Measurements from ENCODE around the gene SDCBP2.

The SDCBP2 gene

DNA sequence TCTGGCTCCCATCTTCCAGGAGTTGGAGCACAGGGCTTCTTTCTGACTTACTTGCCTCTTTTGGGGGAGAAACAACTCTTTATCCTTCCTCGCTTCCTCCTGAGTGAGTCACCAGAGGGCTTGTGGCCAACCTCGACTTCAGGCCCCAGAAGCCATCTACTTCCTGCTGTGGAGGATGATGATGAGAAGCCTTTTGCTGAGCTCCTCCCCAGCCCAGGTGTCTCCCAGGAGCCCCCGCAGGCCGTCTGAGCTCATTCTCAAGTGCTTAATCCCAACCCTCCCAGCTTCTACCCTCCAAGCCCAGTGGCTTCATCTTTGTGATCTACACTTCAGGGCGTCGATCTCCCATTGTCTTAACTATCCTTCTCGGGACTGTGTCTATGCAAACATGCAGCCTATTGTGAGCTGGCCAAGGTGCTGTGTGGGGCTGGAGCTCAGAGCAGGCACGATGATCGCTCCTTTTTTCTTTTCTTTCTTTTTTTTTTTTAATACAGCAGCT lies 27.9 kb downstream of the SDCBP2 start:
- peak overlapping the region; percentile 36 for H3K4me3 Mint-ChIP-seq
- peaks cover 12% of the 10 kb centered on the region for H3K36me3 Mint-ChIP-seq (ENCODE audit: insufficient read depth)
- H3K27ac Mint-ChIP-seq (ENCODE audit: low read depth) = peak overlapping the region; percentile 79
- DNase-seq (ENCODE audit: low spot score in 2 of 2) = no peak
- no peaks in the 10 kb centered on the region for H3K9me3 Mint-ChIP-seq
- peaks cover 23% of the 10 kb centered on the region for H3K4me1 Mint-ChIP-seq
- no peak for ATAC-seq (replicated peaks; ENCODE audit: extremely low read depth, poor library complexity, severe bottlenecking)
- no peaks in the 10 kb centered on the region for H3K27me3 Mint-ChIP-seq

DNA sequence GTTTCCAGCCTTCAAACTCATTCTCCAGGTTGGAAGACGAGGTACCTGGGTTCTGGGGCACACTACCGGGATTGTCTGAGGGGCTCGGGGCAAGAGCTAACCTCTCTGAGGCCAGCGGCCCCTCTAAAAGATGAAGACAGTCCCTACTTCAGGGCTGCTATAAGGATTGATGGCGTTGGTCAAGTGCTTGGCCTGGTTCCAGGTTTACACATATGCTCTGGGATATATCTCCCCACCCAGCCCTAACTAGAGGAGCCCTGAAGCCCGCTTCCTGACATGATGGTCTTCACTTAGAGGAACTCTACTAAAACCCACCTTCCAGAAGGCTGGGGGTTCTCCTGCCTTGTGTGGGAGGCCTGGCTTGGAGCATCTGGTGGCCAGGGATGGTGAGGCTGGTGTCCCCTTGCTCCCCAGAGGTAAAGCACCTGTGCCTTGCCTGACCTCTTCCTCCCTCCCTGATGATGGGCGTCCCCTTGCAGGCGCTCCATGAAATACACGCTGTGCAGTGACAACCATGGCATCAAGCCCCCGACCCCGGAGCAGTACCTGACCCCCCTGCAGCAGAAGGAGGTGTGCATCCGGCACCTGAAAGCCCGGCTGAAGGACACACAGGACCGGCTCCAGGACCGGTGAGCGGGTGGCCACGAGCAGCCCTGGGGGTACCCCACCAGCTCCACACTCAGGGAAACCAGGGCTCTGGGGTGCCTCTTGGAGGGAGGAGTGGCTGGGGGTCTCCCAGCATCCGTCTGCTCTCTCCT lies 28.7 kb downstream of the SDCBP2 start:
- DNase-seq (ENCODE audit: low spot score in 2 of 2) (no peak), ATAC-seq (replicated peaks; ENCODE audit: extremely low read depth, poor library complexity, severe bottlenecking) (no peak)
- Mint-ChIP-seq H3K9me3 (no peaks in the 10 kb centered on the region), H3K4me3 (no peak overlapping the region), H3K27ac (ENCODE audit: low read depth) (no peak overlapping the region), H3K27me3 (no peaks in the 10 kb centered on the region), H3K4me1 (peaks cover 23% of the 10 kb centered on the region), H3K36me3 (ENCODE audit: insufficient read depth) (peaks cover 11% of the 10 kb centered on the region)

DNA sequence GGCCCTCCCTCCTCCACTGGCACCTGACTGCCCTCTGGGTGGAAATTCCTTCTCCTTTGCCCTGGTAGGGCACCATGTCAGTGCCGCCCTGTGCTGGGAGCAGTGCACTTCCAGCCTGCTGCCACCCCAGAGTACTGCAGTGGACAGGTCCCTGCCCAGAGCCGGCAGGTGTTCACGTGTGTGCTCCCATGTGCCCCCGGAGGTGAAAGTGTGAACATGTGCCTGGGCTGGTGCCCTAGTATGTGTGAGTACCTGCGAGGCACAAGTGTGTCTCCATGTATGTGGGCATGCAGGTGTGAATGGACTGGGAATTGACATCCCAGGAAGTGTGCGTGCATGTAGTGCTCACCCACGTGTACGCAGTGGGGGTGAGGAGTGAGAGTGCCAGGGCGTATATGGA lies 29.4 kb downstream of the SDCBP2 start:
- DNase-seq (ENCODE audit: low spot score in 2 of 2) = no peak
- H3K27me3 Mint-ChIP-seq = no peaks in the 10 kb centered on the region
- H3K4me1 Mint-ChIP-seq = peaks cover 23% of the 10 kb centered on the region
- H3K36me3 Mint-ChIP-seq (ENCODE audit: insufficient read depth) = peaks cover 9% of the 10 kb centered on the region
- no peak overlapping the region for H3K4me3 Mint-ChIP-seq
- ATAC-seq (replicated peaks; ENCODE audit: extremely low read depth, poor library complexity, severe bottlenecking) = no peak
- H3K27ac Mint-ChIP-seq (ENCODE audit: low read depth) = no peak overlapping the region
- no peaks in the 10 kb centered on the region for H3K9me3 Mint-ChIP-seq

- Mint-ChIP-seq H3K4me3 (no peak overlapping the region), H3K27ac (ENCODE audit: low read depth) (no peak overlapping the region), H3K36me3 (ENCODE audit: insufficient read depth) (peaks cover 9% of the 10 kb centered on the region), H3K27me3 (no peaks in the 10 kb centered on the region), H3K4me1 (peaks cover 23% of the 10 kb centered on the region), H3K9me3 (no peaks in the 10 kb centered on the region)
- ATAC-seq (replicated peaks; ENCODE audit: extremely low read depth, poor library complexity, severe bottlenecking) (no peak), DNase-seq (ENCODE audit: low spot score in 2 of 2) (no peak)
Measured at GRCh38 chr20:1298888-1299511, 29.9 kb downstream of the SDCBP2 start.

- ATAC-seq (replicated peaks; ENCODE audit: extremely low read depth, poor library complexity, severe bottlenecking) (no peak), DNase-seq (ENCODE audit: low spot score in 2 of 2) (no peak)
- Mint-ChIP-seq H3K36me3 (ENCODE audit: insufficient read depth) (peaks cover 8% of the 10 kb centered on the region), H3K4me1 (peaks cover 23% of the 10 kb centered on the region), H3K27ac (ENCODE audit: low read depth) (no peak overlapping the region), H3K4me3 (no peak overlapping the region), H3K9me3 (no peaks in the 10 kb centered on the region), H3K27me3 (no peaks in the 10 kb centered on the region)
Measured at GRCh38 chr20:1298166-1298565, 30.8 kb downstream of the SDCBP2 start.

DNA sequence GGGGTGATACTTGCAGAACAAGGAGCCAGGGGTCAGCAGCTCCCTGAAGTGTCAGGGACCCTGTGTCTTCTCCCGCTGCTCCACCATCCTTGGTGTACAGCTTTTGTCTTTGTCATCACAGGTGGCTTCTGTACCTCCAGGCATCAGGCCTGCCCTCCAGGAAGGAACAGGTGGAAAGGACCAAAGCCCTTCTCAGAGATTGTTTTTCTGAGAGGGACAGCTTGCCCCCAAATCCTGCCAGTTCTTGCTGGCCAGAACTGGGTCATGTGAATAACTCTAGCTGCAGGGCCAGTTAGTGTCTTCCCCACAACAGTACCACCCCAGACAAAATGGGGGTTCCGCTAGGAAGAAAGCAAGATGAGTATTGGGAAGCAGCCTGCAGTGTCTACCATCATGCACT lies 31.5 kb downstream of the SDCBP2 start:
- DNase-seq (ENCODE audit: low spot score in 2 of 2) (no peak), ATAC-seq (replicated peaks; ENCODE audit: extremely low read depth, poor library complexity, severe bottlenecking) (no peak)
- Mint-ChIP-seq H3K27me3 (no peaks in the 10 kb centered on the region), H3K4me1 (peaks cover 28% of the 10 kb centered on the region), H3K4me3 (no peak overlapping the region), H3K36me3 (ENCODE audit: insufficient read depth) (peaks cover 4% of the 10 kb centered on the region), H3K9me3 (no peaks in the 10 kb centered on the region), H3K27ac (ENCODE audit: low read depth) (no peak overlapping the region)

DNA sequence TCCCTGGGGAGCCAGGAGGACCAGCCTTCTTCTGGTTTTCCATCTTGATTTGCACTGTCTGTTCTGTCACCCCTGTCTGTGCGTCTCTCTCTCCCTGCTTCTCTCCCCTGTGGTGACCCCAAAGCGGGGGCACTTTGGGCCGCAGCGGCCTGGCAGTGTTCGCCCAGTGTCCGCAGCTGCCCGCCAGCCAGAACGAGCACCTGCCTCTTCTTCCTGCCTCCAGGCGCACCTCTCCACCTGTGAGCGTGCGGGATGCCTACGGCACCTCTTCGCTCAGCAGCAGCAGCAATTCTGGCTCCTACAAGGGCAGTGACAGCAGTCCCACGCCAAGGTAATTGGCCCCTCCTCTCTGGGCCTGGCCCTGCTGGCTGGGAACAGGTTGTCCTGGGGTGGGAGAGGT lies 32.0 kb downstream of the SDCBP2 start:
- H3K9me3 Mint-ChIP-seq = no peaks in the 10 kb centered on the region
- no peak overlapping the region for H3K27ac Mint-ChIP-seq (ENCODE audit: low read depth)
- no peak overlapping the region for H3K4me3 Mint-ChIP-seq
- peaks cover 29% of the 10 kb centered on the region for H3K4me1 Mint-ChIP-seq
- no peaks in the 10 kb centered on the region for H3K27me3 Mint-ChIP-seq
- ATAC-seq (replicated peaks; ENCODE audit: extremely low read depth, poor library complexity, severe bottlenecking) = no peak
- peaks cover 4% of the 10 kb centered on the region for H3K36me3 Mint-ChIP-seq (ENCODE audit: insufficient read depth)
- DNase-seq (ENCODE audit: low spot score in 2 of 2) = no peak

- Mint-ChIP-seq H3K4me1 (peaks cover 26% of the 10 kb centered on the region), H3K9me3 (no peaks in the 10 kb centered on the region), H3K4me3 (no peak overlapping the region), H3K27me3 (no peaks in the 10 kb centered on the region), H3K36me3 (ENCODE audit: insufficient read depth) (peaks cover 4% of the 10 kb centered on the region), H3K27ac (ENCODE audit: low read depth) (no peak overlapping the region)
- ATAC-seq (replicated peaks; ENCODE audit: extremely low read depth, poor library complexity, severe bottlenecking) (no peak), DNase-seq (ENCODE audit: low spot score in 2 of 2) (no peak)
Measured at GRCh38 chr20:1296117-1296610, 32.8 kb downstream of the SDCBP2 start.

GRCh38 chr20:1295276-1295930 lies 33.5 kb downstream of the SDCBP2 start:
- no peak overlapping the region for H3K27ac Mint-ChIP-seq (ENCODE audit: low read depth)
- peaks cover 18% of the 10 kb centered on the region for H3K4me1 Mint-ChIP-seq

GRCh38 chr20:1294497-1294896 lies 34.4 kb downstream of the SDCBP2 start:
- Mint-ChIP-seq H3K36me3 (ENCODE audit: insufficient read depth) (peaks cover 4% of the 10 kb centered on the region), H3K4me1 (peaks cover 14% of the 10 kb centered on the region), H3K27ac (ENCODE audit: low read depth) (no peak overlapping the region), H3K4me3 (no peak overlapping the region), H3K9me3 (no peaks in the 10 kb centered on the region), H3K27me3 (no peaks in the 10 kb centered on the region)
- ATAC-seq (replicated peaks; ENCODE audit: extremely low read depth, poor library complexity, severe bottlenecking) (no peak), DNase-seq (ENCODE audit: low spot score in 2 of 2) (no peak)

More at GRCh38 chr20:1295276-1295930, 33.5 kb downstream of the SDCBP2 start:
- peaks cover 4% of the 10 kb centered on the region for H3K36me3 Mint-ChIP-seq (ENCODE audit: insufficient read depth)
- no peaks in the 10 kb centered on the region for H3K27me3 Mint-ChIP-seq
- H3K4me3 Mint-ChIP-seq = no peak overlapping the region
- ATAC-seq (replicated peaks; ENCODE audit: extremely low read depth, poor library complexity, severe bottlenecking) (no peak), DNase-seq (ENCODE audit: low spot score in 2 of 2) (no peak)
- H3K9me3 Mint-ChIP-seq = no peaks in the 10 kb centered on the region

- peaks cover 4% of the 10 kb centered on the region for H3K36me3 Mint-ChIP-seq (ENCODE audit: insufficient read depth)
- no peak overlapping the region for H3K4me3 Mint-ChIP-seq
- DNase-seq (ENCODE audit: low spot score in 2 of 2) (no peak), ATAC-seq (replicated peaks; ENCODE audit: extremely low read depth, poor library complexity, severe bottlenecking) (no peak)
- H3K4me1 Mint-ChIP-seq = peaks cover 13% of the 10 kb centered on the region
- H3K9me3 Mint-ChIP-seq = no peaks in the 10 kb centered on the region
- no peaks in the 10 kb centered on the region for H3K27me3 Mint-ChIP-seq
- no peak overlapping the region for H3K27ac Mint-ChIP-seq (ENCODE audit: low read depth)
Measured at GRCh38 chr20:1293641-1294379, 35.1 kb downstream of the SDCBP2 start.

DNA sequence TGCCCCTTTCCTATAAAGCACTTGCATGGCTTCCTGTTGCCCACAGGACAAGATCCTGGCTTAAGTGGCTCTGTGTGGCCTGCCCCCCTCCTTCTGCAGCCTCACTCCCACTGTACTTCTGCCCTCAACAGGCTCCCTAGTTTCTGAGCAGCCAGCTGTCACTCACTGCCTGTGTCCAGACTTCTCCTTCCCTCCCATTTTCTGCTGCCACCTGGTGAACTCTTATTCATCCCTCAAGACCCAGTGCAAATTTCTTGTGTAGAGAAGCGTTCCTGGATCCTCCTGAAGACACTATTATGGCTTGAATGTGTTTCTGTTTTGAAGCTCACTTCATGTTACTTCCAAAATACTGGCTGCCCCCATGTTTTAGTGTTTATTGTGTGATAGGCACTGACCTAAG lies 36.3 kb downstream of the SDCBP2 start:
- no peaks in the 10 kb centered on the region for H3K9me3 Mint-ChIP-seq
- H3K27ac Mint-ChIP-seq (ENCODE audit: low read depth) = no peak overlapping the region
- H3K4me1 Mint-ChIP-seq = peaks cover 13% of the 10 kb centered on the region
- H3K4me3 Mint-ChIP-seq = no peak overlapping the region
- H3K36me3 Mint-ChIP-seq (ENCODE audit: insufficient read depth) = peaks cover 4% of the 10 kb centered on the region
- H3K27me3 Mint-ChIP-seq = no peaks in the 10 kb centered on the region
- DNase-seq (ENCODE audit: low spot score in 2 of 2) (no peak), ATAC-seq (replicated peaks; ENCODE audit: extremely low read depth, poor library complexity, severe bottlenecking) (no peak)
